SK-N-SH (cell line): ENCODE measurements around the gene HERC4. TPM values are rescaled to one million over a fixed set of nuclear protein-coding genes. Genes with fewer than 3 reads are reported as not detected.

Experiments used
- CTCF ChIA-PET: fragments of 300-600, 350-600 bp; formaldehyde crosslinking; extraction: SDS; loops from one replicate; lab custom pipeline; 2021; lab: Yijun Ruan, JAX
- POLR2A ChIA-PET: fragments of 350-600 bp; sonication (Branson Sonifier 250); formaldehyde crosslinking; extraction: SDS; loops from one replicate; lab custom pipeline; 2020; ENCODE audit warnings: antibody characterized with exemption, inconsistent platforms; lab: Yijun Ruan, JAX
- DNase-seq: peaks from one replicate; pipeline ENCODE4 v3.0.0; 2012
- H2AFZ ChIP-seq: fragments of 200-600 bp; sonication (generic); 2 replicates; pipeline ENCODE4 v1.8.1; 2016; ENCODE audit warnings: antibody characterized with exemption, mild to moderate bottlenecking, low read depth
- H3F3A ChIP-seq: fragments of 200-600 bp; sonication (generic); replicated peaks from 2 replicates; pipeline ENCODE3; 2016; ENCODE audit warnings: antibody characterized with exemption, mild to moderate bottlenecking; ENCODE audit not compliant: insufficient read depth
- H3K27ac ChIP-seq, 2 experiments: fragments of 200-500 bp in 1 of 2; fragments of 200-600 bp in 1 of 2; sonication (Bioruptor generic) in 1 of 2; sonication (generic), shearing (Covaris generic) in 1 of 2; 2 replicates each; pipeline versions ENCODE4 v1.5.1 to v1.6.1; 2014 to 2016; ENCODE audit warnings: low read depth in 2 of 2, inconsistent platforms in 1 of 2, low read length in 1 of 2, mild to moderate bottlenecking in 1 of 2, mixed read lengths in 1 of 2
- H3K27me3 ChIP-seq: fragments of 200-600 bp; sonication (generic), shearing (Covaris generic); 2 replicates; pipeline ENCODE4 v1.6.1; 2016; ENCODE audit warnings: mixed run types; ENCODE audit not compliant: insufficient read depth
- H3K36me3 ChIP-seq, 2 experiments: fragments of 200-500 bp in 1 of 2; fragments of 200-600 bp in 1 of 2; sonication (Bioruptor generic) in 1 of 2; sonication (generic) in 1 of 2; replicated peaks in 1 of 2; 2 replicates each; pipeline versions ENCODE3 to v1.5.1; 2014 to 2016; ENCODE audit warnings: low read length in 1 of 2, mild to moderate bottlenecking in 1 of 2; ENCODE audit not compliant: insufficient read depth in 2 of 2, control insufficient read depth in 1 of 2
- H3K4me1 ChIP-seq, 2 experiments: fragments of 200-500 bp in 1 of 2; fragments of 200-600 bp in 1 of 2; sonication (Bioruptor generic) in 1 of 2; sonication (generic), shearing (Covaris generic) in 1 of 2; 2 replicates each; pipeline versions ENCODE4 v1.5.1 to v1.6.1; 2014 to 2016; ENCODE audit warnings: low read depth in 1 of 2, low read length in 1 of 2, mixed run types in 1 of 2; ENCODE audit not compliant: insufficient read depth in 2 of 2, control insufficient read depth in 1 of 2
- H3K4me2 ChIP-seq: fragments of 200-600 bp; sonication (generic), shearing (Covaris generic); 2 replicates; pipeline ENCODE4 v1.6.1; 2017; ENCODE audit warnings: mixed run types
- H3K4me3 ChIP-seq, 2 experiments: fragments of 200-500 bp in 1 of 2; fragments of 200-600 bp in 1 of 2; sonication (Bioruptor generic) in 1 of 2; sonication (generic), shearing (Covaris generic) in 1 of 2; 2 replicates each; pipeline versions ENCODE4 v1.5.1 to v1.8.1; 2014 to 2016; ENCODE audit warnings: low read depth in 2 of 2, inconsistent platforms in 1 of 2, low read length in 1 of 2, mild to moderate bottlenecking in 1 of 2, mixed read lengths in 1 of 2, moderate library complexity in 1 of 2
- H3K79me2 ChIP-seq: fragments of 200-600 bp; sonication (generic); 2 replicates; pipeline ENCODE4 v1.8.1; 2017; ENCODE audit warnings: mild to moderate bottlenecking; ENCODE audit not compliant: insufficient read depth
- H3K9ac ChIP-seq: fragments of 200-600 bp; sonication (generic); 2 replicates; pipeline ENCODE4 v1.6.1; 2017; ENCODE audit warnings: mixed run types
- H3K9me2 ChIP-seq: fragments of 200-600 bp; sonication (generic); 2 replicates; pipeline ENCODE4 v1.6.1; 2017; ENCODE audit warnings: mixed run types
- H3K9me3 ChIP-seq: fragments of 200-600 bp; sonication (generic); 2 replicates; pipeline ENCODE4 v1.6.1; 2017; ENCODE audit warnings: mixed run types, mild to moderate bottlenecking, moderate library complexity
- H4K20me1 ChIP-seq: fragments of 200-600 bp; sonication (generic); 2 replicates; pipeline ENCODE4 v1.6.1; 2017; ENCODE audit warnings: mild to moderate bottlenecking, mixed run types; ENCODE audit not compliant: insufficient read depth
- CTCF ChIP-seq: fragments of 200-600 bp; sonication (generic); IDR thresholded peaks from 2 replicates; pipeline ENCODE4 v1.6.1; 2017; ENCODE audit warnings: antibody characterized with exemption, mild to moderate bottlenecking, moderate library complexity
- EP300 ChIP-seq, 2 experiments: IDR thresholded peaks; 2 replicates each; pipeline versions ENCODE4 v1.4.0 to v1.6.1; 2012; ENCODE audit warnings: borderline replicate concordance in 1 of 2, low read depth in 1 of 2, low read length in 1 of 2
- EZH2phosphoT487 ChIP-seq: fragments of 200-600 bp; sonication (generic); IDR thresholded peaks from 2 replicates; pipeline ENCODE4 v1.6.1; 2017; ENCODE audit warnings: low read depth, mixed run types, mild to moderate bottlenecking, antibody characterized with exemption, moderate library complexity, borderline replicate concordance
- GABPA ChIP-seq: IDR thresholded peaks from 2 replicates; pipeline ENCODE4 v1.4.0; 2012; ENCODE audit warnings: low read depth, mild to moderate bottlenecking
- JUND ChIP-seq: IDR thresholded peaks from 2 replicates; pipeline ENCODE4 v1.4.0; 2012
- MEF2A ChIP-seq: IDR thresholded peaks from 2 replicates; pipeline ENCODE4 v1.4.0; 2012; ENCODE audit warnings: low read depth, borderline replicate concordance
- MXI1 ChIP-seq: IDR thresholded peaks from 2 replicates; pipeline ENCODE4 v1.6.1; 2012; ENCODE audit warnings: mild to moderate bottlenecking, low read depth, low read length, improper control_type of control experiment
- POLR2AphosphoS5 ChIP-seq: IDR thresholded peaks from 2 replicates; pipeline ENCODE4 v1.6.1; 2012; ENCODE audit warnings: low read depth, low read length
- RAD21 ChIP-seq: IDR thresholded peaks from 2 replicates; pipeline ENCODE4 v1.6.1; 2012; ENCODE audit warnings: mild to moderate bottlenecking, low read length
- REST ChIP-seq: IDR thresholded peaks from 2 replicates; pipeline ENCODE4 v1.6.1; 2012; ENCODE audit warnings: mild to moderate bottlenecking, low read depth, low read length, moderate library complexity
- RXRA ChIP-seq: IDR thresholded peaks from 2 replicates; pipeline ENCODE4 v1.4.0; 2012; ENCODE audit warnings: low read depth, mild to moderate bottlenecking, borderline replicate concordance
- SMC3 ChIP-seq: IDR thresholded peaks from 2 replicates; pipeline ENCODE4 v1.6.1; 2012; ENCODE audit warnings: low read depth, low read length, improper control_type of control experiment
- TCF12 ChIP-seq: IDR thresholded peaks from 2 replicates; pipeline ENCODE4 v1.4.0; 2012
- USF1 ChIP-seq: IDR thresholded peaks from 2 replicates; pipeline ENCODE4 v1.4.0; 2012; ENCODE audit warnings: low read depth, borderline replicate concordance
- WGBS: methylation state at CpG from one replicate; pipeline ENCODE4 v1.1.6; 2017; ENCODE audit warnings: low lambda C conversion rate; 5-methylcytosine and 5-hydroxymethylcytosine counted together
- polyA plus RNA-seq, 3 experiments: library from polyadenylated mRNA; depleted of rRNA; stranded (reverse); fragments of >200 nt; gene quantifications; 2 replicates each; pipeline ENCODE4 v1.2.3, GENCODE V29; 2012
- TF ChIP-seq, protein P1 (sequence below): IDR thresholded peaks from 2 replicates; pipeline ENCODE4 v1.4.0; 2012; ENCODE audit warnings: low read depth, borderline replicate concordance

The HERC4 gene
- polyA plus RNA-seq, 1 of the 3 experiments (the other 2 are of a cell fraction) = 16.2 TPM

GRCh38 chr10:68047554-68048327 is 27.3 kb downstream of the HERC4 start:
- H3K9me3 ChIP-seq = no peaks in the 10 kb centered on the region
- CTCF ChIA-PET = no interaction called here
- H3K36me3 ChIP-seq = peaks cover 2 to 21% of the 10 kb centered on the region in 2 experiments
- TF ChIP-seq SMC3 (no peak), MXI1 (no peak), GABPA (no peak), EZH2phosphoT487 (no peak), TCF12 (no peak), CTCF (no peak), RXRA (no peak), JUND (no peak), EP300 (IDR thresholded peaks at IDR 0.05; ENCODE audit: borderline replicate concordance in 1 of 2, low read depth in 1 of 2, low read length in 1 of 2) (no peak), USF1 (no peak), MEF2A (no peak), POLR2AphosphoS5 (no peak), REST (no peak), RAD21 (no peak)
- TF ChIP-seq, protein P1, sequence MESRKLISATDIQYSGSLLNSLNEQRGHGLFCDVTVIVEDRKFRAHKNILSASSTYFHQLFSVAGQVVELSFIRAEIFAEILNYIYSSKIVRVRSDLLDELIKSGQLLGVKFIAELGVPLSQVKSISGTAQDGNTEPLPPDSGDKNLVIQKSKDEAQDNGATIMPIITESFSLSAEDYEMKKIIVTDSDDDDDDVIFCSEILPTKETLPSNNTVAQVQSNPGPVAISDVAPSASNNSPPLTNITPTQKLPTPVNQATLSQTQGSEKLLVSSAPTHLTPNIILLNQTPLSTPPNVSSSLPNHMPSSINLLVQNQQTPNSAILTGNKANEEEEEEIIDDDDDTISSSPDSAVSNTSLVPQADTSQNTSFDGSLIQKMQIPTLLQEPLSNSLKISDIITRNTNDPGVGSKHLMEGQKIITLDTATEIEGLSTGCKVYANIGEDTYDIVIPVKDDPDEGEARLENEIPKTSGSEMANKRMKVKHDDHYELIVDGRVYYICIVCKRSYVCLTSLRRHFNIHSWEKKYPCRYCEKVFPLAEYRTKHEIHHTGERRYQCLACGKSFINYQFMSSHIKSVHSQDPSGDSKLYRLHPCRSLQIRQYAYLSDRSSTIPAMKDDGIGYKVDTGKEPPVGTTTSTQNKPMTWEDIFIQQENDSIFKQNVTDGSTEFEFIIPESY = no peak
- TF ChIP-seq, all 33 proteins: peak for 0
- H3K9me2 ChIP-seq = no peaks in the 10 kb centered on the region
- POLR2A ChIA-PET = no interaction called here
- peaks cover 37% of the 10 kb centered on the region for H3F3A ChIP-seq
- DNase-seq = no peak
- H3K27me3 ChIP-seq = no peaks in the 10 kb centered on the region
- no peak overlapping the region for H3K9ac ChIP-seq
- H3K79me2 ChIP-seq = peaks cover 88% of the 10 kb centered on the region
- 88% methylated on average over 3 of the region's 3 CpGs for WGBS
- no peak overlapping the region for H3K4me2 ChIP-seq
- no peak overlapping the region for H3K4me3 ChIP-seq
- no peak overlapping the region for H2AFZ ChIP-seq
- H4K20me1 ChIP-seq = peaks cover 11% of the 10 kb centered on the region; the same call in 1 of the 2 replicates
- peaks cover 0 to 14% of the 10 kb centered on the region in 2 experiments; a peak in 2 of 4 replicates for H3K4me1 ChIP-seq
- H3K27ac ChIP-seq = no peak overlapping the region
